RKO (cell line): ENCODE measurements around the gene SAP30L.

Experiments
- DNase-seq: peaks from one replicate; pipeline ENCODE4 v3.0.0-alpha.2; 2016; ENCODE audit warnings: low spot score

The SAP30L gene, protein sequence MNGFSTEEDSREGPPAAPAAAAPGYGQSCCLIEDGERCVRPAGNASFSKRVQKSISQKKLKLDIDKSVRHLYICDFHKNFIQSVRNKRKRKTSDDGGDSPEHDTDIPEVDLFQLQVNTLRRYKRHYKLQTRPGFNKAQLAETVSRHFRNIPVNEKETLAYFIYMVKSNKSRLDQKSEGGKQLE

DNA sequence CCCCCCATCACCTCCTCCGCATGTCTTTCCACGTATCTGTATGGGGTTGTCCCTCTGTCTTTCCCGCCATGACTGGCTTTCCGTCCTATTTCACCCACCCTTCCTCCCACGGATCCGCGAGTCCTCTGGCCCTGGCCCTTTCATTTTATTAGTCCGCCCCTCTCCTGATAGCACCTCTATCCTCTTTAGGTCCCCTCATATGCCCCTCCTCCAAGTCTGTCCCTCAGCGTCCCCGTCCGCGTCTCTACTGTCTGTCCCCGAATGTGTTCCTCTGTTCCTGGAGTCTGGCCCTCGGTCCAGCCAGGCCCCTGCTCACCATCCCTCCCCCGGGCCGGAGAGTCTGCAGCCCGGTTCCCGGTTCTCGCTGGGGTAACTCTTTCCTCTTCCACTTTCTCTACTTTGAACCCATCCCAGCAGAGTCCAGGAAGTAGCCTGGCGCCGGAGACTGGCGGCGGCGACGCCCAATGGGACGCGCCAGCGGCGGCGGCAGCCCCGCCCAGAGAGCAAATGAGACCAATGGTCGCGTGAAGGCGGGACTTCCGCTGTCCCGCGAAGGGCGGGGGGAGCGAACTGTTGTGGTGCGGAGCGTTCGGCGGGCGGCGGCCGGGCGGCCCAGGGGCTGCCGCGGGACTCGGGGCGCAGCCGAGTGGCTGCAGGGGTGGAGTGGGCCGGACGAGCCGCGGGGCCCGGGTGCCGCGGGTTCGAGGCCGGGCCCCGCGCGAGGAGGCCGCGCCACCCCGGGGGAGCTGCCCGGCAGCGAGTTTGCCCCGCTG is at the start of gene SAP30L:
TSS of gene SAP30L (plus strand) at position 576 of the 773 bp plus-strand sequence. CDS start 608 bp downstream, outside the sequence.
- peak; percentile 93 for DNase-seq

DNA sequence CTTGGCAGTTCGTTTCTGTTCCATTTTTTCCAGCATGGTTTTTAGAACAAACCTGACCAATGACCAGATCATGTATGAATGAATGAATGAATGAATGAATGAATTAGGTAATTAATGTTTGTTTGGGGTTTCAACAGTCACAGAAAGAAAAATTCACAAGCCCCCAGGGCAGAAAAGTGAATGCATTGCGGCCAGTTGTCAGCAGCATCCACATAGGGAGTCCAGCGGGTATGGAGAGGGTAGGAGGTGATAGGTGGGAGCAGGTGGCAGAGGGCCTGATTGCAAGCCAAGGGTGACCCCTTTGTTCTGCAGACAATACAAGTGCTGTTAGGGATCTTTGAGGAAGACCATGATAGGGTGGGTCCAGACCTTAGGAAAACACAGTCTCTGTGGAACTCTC is 49.7 kb upstream of the SAP30L start:
- DNase-seq = no peak

DNA sequence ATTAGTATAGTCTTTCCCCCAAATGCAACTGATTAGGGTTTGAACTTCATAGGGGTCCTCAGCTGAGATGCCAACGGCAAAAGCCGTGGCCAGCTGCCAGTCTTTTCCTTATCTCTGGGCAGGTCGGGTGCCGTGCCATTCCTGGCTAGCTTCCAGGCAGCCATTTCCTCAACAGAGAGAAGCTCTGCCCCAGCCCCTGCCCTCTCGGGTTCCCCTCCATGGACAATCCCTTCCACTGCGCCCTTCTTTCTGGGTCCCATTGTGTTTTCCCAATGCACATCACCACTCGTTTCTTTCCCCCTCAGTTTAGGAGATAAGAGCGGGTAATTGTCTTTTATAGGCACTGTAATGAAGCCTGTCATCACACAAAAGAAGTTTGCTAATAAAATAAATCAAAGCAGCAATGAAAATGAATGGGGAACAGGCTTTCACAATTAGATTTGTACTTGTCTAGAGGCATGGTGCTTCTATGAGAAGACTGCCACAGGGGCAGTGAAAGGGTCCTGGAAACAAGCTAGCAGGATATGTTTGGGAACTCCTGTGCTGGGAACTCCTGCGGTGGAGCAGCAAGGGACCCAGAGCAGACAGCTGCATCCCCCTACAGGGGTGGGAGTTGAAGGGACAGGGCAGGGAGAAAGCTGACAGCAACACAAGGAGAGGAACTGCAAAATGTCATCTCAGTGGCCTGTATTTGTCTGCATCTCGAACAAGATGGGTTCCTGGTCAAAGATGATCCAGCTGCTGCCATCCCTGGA is 48.0 kb upstream of the SAP30L start:
- DNase-seq = no peak

- DNase-seq = no peak
Measured at GRCh38 chr5:154400678-154401077, 45.1 kb upstream of the SAP30L start.

DNA sequence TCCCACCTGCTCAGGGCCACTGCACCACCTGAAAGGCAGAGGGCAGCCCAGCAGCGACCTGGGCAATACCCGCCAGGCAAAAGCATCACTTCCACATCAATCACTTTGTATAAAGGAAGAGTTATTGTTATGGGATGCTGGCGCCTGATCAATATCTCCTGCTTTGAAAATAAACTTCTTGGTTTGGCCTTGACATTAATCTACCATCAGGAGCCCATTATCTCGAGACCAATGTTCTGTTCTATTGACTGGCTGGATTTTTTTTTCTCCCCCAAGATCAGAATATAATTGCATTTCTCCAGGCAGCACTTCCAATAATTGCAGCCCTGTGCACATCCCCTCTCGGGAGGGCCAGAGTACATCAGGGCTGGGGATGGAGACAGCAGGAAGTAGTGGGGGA is 44.4 kb upstream of the SAP30L start:
- no peak for DNase-seq

DNA sequence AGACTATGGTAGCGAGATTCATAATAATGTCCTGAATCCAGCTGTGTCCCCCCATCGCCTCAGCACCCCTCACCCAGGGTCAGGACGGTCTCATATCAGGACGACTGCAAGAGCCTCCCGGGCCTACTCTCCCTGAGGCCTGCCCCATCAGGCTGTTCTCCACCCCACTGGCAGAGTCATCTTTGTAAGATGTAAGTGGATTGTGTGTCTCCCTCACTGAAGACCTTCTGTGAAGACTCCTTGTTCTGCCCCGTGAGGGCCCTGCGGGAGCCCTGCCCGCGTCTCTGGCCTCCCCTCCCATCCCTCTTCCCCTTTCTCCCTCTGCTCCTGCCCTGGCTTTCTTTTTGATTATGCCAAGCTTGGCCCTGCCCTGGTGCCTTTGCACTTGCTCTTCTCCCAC is 43.9 kb upstream of the SAP30L start:
- no peak for DNase-seq

DNA sequence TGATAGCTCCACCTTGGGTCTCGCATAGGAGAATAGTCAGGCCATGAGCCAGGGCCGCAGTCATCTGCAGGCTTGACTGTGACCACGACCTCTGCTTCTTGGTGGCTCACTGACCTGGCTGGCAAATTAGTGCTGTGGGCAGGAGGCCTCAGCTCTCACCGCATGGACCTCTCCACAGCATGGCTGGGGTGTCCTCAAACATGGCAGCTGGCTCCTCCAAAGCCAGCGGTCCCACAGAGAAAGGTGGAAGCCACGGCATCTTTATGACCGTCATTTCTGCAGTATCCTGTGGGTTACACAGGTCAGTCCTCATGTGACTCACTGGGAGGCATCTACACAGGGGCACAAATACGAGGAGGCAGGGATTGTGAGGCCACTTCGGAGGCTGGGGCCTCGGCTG is 43.2 kb upstream of the SAP30L start:
- no peak for DNase-seq

GRCh38 chr5:154403234-154403633 is 42.6 kb upstream of the SAP30L start:
- DNase-seq = no peak

- no peak for DNase-seq
Measured at GRCh38 chr5:154403776-154404387, 41.9 kb upstream of the SAP30L start.

- peak; percentile 84 for DNase-seq
Measured at GRCh38 chr5:154405078-154405792, 40.6 kb upstream of the SAP30L start.

DNA sequence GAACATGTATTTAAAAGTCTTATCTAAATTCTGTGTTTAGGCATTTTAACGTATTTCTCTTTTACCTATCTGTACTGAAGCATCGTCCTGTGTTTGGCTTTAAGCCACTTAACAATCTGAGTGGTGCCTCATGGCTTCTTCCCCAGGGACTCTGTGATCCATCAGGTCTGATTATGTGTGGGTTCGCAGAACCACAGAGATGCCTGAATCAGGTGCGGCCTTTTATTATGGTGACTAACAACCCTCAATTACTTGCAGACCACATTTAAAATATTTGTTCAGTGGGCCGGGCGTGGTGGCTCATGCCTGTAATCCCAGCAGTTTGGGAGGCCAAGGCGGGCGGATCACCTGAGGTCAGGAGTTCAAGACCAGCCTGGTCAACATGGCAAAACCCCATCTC is 39.6 kb upstream of the SAP30L start:
- DNase-seq = no peak

DNA sequence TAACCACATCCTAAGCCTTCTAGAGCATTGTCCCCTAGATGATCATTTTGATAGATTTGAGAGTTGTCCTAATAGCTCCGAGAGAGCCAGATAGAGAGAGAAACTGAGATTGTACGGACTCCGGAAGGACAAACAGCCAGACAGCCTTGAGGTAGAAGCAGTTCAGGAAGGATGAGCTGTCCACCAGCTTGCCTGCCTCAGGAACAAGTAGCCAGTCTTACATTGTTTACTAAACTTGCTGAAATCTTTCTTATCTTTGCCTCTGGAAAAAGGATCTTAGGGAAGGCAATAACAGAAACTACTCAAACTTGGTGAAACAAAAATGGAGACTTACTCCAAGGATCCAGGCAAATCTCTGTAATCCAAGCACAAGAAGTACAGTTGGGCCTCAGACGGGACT is 39.0 kb upstream of the SAP30L start:
- no peak for DNase-seq

DNA sequence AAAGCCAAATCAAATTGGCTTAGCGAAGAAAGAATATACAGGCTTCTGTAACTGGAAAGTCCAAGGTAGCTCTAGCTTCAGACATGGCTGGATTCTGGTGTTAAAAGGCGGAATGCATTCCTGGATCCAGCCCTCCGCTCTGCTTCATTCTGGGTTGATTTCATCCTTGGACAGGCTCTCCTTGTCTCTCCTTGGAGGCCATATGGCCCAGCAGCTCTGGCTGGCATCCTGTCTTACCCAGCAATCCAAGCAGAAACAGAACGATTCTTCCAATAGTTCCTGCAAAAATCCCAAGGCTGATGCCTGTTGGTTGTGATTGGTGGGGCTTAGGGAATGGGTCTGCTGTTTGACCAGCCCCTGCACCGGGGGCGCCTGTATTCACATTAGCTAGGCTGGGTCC is 37.0 kb upstream of the SAP30L start:
- DNase-seq = no peak

DNA sequence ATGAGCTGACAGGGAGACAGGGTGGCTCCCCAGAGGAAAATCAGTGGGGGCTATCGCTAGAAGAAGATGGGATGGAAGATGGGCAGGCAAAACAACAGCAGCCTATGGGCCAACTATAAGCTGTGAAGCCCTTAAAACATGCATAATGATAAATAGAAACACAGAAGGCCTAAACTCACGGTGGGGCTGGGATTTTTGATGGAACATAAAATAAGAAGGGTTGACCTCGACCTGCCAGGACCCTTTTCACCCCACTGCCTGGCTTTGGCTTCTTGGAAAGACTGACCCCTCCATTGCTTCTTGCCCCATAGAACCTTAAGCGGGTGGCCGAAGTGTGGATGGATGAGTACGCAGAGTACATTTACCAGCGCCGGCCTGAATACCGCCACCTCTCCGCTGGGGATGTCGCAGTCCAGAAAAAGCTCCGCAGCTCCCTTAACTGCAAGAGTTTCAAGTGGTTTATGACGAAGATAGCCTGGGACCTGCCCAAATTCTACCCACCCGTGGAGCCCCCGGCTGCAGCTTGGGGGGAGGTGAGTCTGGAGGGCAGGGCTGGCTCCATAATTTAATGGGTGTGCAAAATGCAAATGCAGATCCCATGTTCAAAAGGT is 36.5 kb upstream of the SAP30L start:
- no peak for DNase-seq

- DNase-seq = no peak
Measured at GRCh38 chr5:154410008-154410407, 35.8 kb upstream of the SAP30L start.

DNA sequence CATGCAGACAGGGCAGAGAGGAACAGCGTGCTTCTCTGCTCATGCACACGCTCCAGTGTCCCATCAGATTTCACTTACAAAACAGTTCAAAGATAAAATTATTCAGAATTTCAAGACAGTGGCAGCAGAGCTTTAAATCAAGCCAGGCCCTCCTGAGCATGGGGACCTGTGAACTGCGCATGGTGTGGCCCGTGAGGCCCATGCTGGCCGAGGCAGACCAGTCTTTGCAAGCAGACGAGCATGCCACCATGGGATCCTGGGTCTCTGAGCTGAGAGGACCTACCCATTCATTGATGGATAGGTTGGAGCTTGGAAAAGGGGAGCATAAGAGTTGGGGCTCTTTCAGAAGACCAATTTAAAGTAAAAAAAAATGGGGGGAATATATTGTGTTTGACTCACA is 35.0 kb upstream of the SAP30L start:
- no peak for DNase-seq

GRCh38 chr5:154411338-154411737 is 34.5 kb upstream of the SAP30L start:
- DNase-seq = no peak

DNA sequence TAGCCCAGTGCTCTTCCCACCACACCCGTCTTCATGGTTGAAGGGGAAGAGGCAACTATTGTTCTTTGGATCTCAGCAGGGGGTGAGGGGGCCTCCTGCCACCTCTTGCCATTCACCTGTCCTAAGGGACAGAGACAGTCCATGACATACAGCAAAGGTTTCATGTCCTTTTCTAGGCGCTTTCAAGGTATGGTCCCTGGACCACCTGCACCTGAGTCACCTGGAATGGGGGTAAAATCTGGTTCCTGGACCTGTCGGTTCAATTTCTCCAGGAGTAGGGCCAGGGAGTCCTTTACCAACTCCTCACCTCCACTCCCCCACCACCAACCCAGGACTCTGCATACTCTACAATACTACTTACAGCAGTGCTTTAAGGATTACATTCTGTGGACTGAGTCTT is 33.5 kb upstream of the SAP30L start:
- DNase-seq = no peak

DNA sequence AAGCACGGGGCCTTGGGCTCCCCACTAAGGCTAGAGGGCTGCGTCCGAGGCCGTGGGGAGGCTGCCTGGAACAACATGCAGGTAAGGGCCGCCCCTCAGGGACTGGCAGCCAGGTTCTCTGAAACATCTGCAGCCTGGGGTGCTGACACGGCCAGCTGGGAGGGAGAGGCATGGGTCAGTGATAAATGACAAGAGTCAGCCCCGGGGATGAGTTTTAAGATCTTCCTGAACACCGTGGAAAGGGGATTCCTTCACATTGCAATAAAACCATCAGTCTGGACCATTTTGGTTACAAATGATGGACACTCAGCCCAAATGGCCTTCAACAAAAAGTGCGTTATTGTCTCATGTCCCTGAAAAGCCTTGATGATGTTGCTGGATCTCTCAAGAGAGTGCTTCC is 32.9 kb upstream of the SAP30L start:
- no peak for DNase-seq

- DNase-seq = no peak
Measured at GRCh38 chr5:154415114-154415513, 30.7 kb upstream of the SAP30L start.

- DNase-seq = no peak
Measured at GRCh38 chr5:154418344-154418820, 27.4 kb upstream of the SAP30L start.
